Fibroblast of lung (primary cell): ENCODE data around the gene ALG12.

Source experiments
- CTCF ChIP-seq, 2 donors: IDR thresholded peaks in 1 of 2; conservative IDR thresholded peaks in 1 of 2; 1 replicate in 1 of 2; 2 replicates in 1 of 2; pipeline ENCODE4 v1.5.1; 2011 to 2012; ENCODE audit warnings: low read length in 2 of 2, control low read depth in 1 of 2, inconsistent platforms in 1 of 2, low read depth in 1 of 2, mild to moderate bottlenecking in 1 of 2
- EZH2 ChIP-seq: IDR thresholded peaks from 2 replicates; pipeline ENCODE4 v1.5.1; 2012; ENCODE audit warnings: low read length, control low read depth, mild to moderate bottlenecking; ENCODE audit errors: missing control alignments

GRCh38 chr22:49892226-49892899 lies 25.9 kb downstream of the ALG12 start:
- TF ChIP-seq CTCF (conservative IDR thresholded peaks at IDR 0.05 in 1 of 2, IDR thresholded peaks at IDR 0.05 in 1 of 2; ENCODE audit: low read depth in 1 of 2, low read length in 2 of 2) (no peak), EZH2 (no peak)
